ENCODE data around the gene VAV2.

VAV2 gene

DNA sequence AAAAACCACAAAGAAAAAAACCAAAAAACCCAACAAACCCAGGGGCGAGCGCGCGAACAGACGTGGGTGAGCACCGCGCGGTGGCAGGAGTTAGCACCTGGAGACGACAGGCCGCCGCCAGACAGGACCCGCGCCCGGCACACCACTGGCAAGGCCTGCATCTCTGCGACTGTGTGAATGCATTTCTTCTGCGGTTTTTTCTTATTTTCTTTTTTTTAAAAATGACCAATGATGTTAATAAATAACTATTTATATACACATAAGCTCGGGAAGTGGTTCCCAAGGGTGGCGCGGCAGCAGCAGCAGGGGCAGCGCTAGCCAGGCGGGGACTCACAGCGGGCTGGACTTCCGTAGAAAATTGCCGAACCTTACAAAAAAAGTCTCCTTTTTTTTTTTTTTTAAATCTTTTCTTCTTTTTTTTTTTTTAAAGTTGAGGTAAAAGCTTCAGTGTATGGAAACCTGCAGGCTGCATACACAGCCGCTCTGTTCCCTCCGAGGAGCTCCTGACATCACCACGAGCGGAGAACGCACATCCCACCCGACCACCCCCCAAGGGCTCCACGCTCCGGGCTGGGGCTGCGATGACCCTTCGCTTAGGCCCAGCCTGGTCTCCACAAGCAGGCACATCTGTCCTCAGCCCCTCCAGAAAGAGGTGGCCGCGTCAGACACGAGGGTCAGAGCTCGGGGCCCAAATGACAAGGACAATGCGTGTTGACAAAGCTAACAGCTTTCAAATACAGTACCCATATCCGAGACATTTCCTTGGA, 40.5 kb upstream of the VAV2 start:
- Histone ChIP-seq H4K12ac (ENCODE audit: low read depth, low read length) (no peak overlapping the region), H2BK120ac (ENCODE audit: insufficient read depth, low read length, poor library complexity) (no peak overlapping the region), H3K4ac (ENCODE audit: low read depth, low read length) (no peak overlapping the region), H2BK5ac (ENCODE audit: low read depth, low read length, poor library complexity) (no peak overlapping the region), H3K27me3 (ENCODE audit: insufficient read depth, low read length) (no peaks in the 10 kb centered on the region), H3K27ac (ENCODE audit: low read depth, low read length) (no peak overlapping the region), H3K23ac (ENCODE audit: low read length) (no peak overlapping the region), H3K79me1 (ENCODE audit: low read length) (no peaks in the 10 kb centered on the region), H3K79me2 (ENCODE audit: control insufficient read depth, insufficient read depth, low read length, poor library complexity) (no peaks in the 10 kb centered on the region), H3K4me3 (ENCODE audit: low read depth, low read length) (no peak overlapping the region), H2AFZ (ENCODE audit: insufficient read depth, low read length, poor library complexity) (no peak overlapping the region), H2BK12ac (ENCODE audit: low read length) (no peak overlapping the region), H3K18ac (ENCODE audit: low read length) (no peak overlapping the region), H3K9ac (ENCODE audit: low read length) (no peak overlapping the region), H3K36me3 (ENCODE audit: control insufficient read depth in 1 of 2, insufficient read depth in 2 of 2, low read length in 2 of 2) (peaks cover 55 to 60% of the 10 kb centered on the region in 2 experiments), H3K9me3 (ENCODE audit: insufficient read depth, low read depth, low read length) (peaks cover 4% of the 10 kb centered on the region), H3K4me2 (ENCODE audit: low read length) (no peak overlapping the region), H3K14ac (ENCODE audit: low read length) (no peak overlapping the region), H2AK5ac (ENCODE audit: low read length) (no peak overlapping the region), H4K8ac (ENCODE audit: low read depth, low read length) (no peak overlapping the region), H4K91ac (ENCODE audit: low read depth, low read length) (no peak overlapping the region), H3K4me1 (ENCODE audit: control insufficient read depth in 1 of 2, insufficient read depth in 2 of 2, low read length in 2 of 2) (no peaks in the 10 kb centered on the region)
- DNase-seq: no peak
- no CpG with 5 or more reads among the region's 40 CpGs for WGBS (ENCODE audit: extremely low coverage, insufficient coverage, insufficient read length)

- WGBS (ENCODE audit: extremely low coverage, insufficient coverage, insufficient read length): no CpG with 5 or more reads among the region's 14 CpGs
- Histone ChIP-seq H3K4ac (ENCODE audit: low read depth, low read length) (no peak overlapping the region), H4K12ac (ENCODE audit: low read depth, low read length) (no peak overlapping the region), H2AK5ac (ENCODE audit: low read length) (no peak overlapping the region), H3K9me3 (ENCODE audit: insufficient read depth, low read depth, low read length) (peaks cover 4% of the 10 kb centered on the region), H3K36me3 (ENCODE audit: control insufficient read depth in 1 of 2, insufficient read depth in 2 of 2, low read length in 2 of 2) (peaks cover 57 to 60% of the 10 kb centered on the region in 2 experiments), H3K4me3 (ENCODE audit: low read depth, low read length) (no peak overlapping the region), H2BK12ac (ENCODE audit: low read length) (no peak overlapping the region), H3K4me1 (ENCODE audit: control insufficient read depth in 1 of 2, insufficient read depth in 2 of 2, low read length in 2 of 2) (no peaks in the 10 kb centered on the region), H3K23ac (ENCODE audit: low read length) (no peak overlapping the region), H4K91ac (ENCODE audit: low read depth, low read length) (no peak overlapping the region), H2BK5ac (ENCODE audit: low read depth, low read length, poor library complexity) (no peak overlapping the region), H3K27me3 (ENCODE audit: insufficient read depth, low read length) (no peaks in the 10 kb centered on the region), H3K4me2 (ENCODE audit: low read length) (no peak overlapping the region), H4K8ac (ENCODE audit: low read depth, low read length) (no peak overlapping the region), H3K27ac (ENCODE audit: low read depth, low read length) (no peak overlapping the region), H3K79me1 (ENCODE audit: low read length) (no peaks in the 10 kb centered on the region), H2AFZ (ENCODE audit: insufficient read depth, low read length, poor library complexity) (no peak overlapping the region), H3K79me2 (ENCODE audit: control insufficient read depth, insufficient read depth, low read length, poor library complexity) (no peaks in the 10 kb centered on the region), H3K9ac (ENCODE audit: low read length) (no peak overlapping the region), H2BK120ac (ENCODE audit: insufficient read depth, low read length, poor library complexity) (no peak overlapping the region), H3K18ac (ENCODE audit: low read length) (no peak overlapping the region), H3K14ac (ENCODE audit: low read length) (no peak overlapping the region)
- DNase-seq: no peak
Measured at GRCh38 chr9:134031783-134032182, 39.7 kb upstream of the VAV2 start.

DNA sequence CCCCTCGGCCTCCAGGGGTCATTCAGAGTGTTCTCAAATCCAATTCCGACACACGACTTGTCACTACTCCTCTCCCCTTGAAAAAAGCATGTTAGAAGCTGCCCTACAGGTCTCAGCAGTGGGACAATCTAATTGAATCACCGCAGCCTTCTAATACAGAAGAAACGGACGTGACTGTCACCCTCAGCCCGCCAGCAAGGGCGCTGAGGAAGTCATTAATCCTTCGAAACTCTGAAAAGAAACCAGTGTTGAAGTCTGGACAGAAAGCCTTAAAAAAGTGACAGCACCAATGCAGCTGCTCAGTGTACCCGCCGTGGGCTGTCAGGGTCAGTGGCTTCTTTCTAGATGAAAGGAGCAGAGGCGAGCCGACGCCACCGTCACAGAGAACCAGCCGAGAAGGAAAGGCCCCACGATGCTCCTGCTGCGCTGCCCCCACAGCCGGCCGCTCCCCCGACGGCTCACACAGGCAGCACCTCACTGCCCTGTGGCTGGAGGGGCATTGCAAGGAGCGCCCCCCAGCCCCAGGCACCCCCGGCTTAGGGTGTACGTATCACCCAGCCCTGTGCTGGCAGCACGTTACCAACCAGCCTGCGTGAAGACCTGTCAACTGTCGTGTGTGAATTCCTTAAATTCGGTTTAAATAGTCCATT, 38.8 kb upstream of the VAV2 start:
- H2AK5ac ChIP-seq (ENCODE audit: low read length): no peak overlapping the region
- H4K12ac ChIP-seq (ENCODE audit: low read depth, low read length): no peak overlapping the region
- no peak overlapping the region for H3K4me3 ChIP-seq (ENCODE audit: low read depth, low read length)
- DNase-seq: no peak
- no peak overlapping the region for H3K4ac ChIP-seq (ENCODE audit: low read depth, low read length)
- H2AFZ ChIP-seq (ENCODE audit: insufficient read depth, low read length, poor library complexity): no peak overlapping the region
- no peak overlapping the region for H4K91ac ChIP-seq (ENCODE audit: low read depth, low read length)
- H3K36me3 ChIP-seq (ENCODE audit: control insufficient read depth in 1 of 2, insufficient read depth in 2 of 2, low read length in 2 of 2): peaks cover 53 to 54% of the 10 kb centered on the region in 2 experiments
- H3K23ac ChIP-seq (ENCODE audit: low read length): no peak overlapping the region
- H2BK12ac ChIP-seq (ENCODE audit: low read length): no peak overlapping the region
- H3K18ac ChIP-seq (ENCODE audit: low read length): no peak overlapping the region
- H3K4me2 ChIP-seq (ENCODE audit: low read length): no peak overlapping the region
- H3K27ac ChIP-seq (ENCODE audit: low read depth, low read length): no peak overlapping the region
- H4K8ac ChIP-seq (ENCODE audit: low read depth, low read length): no peak overlapping the region
- no peak overlapping the region for H3K14ac ChIP-seq (ENCODE audit: low read length)
- no CpG with 5 or more reads among the region's 29 CpGs for WGBS (ENCODE audit: extremely low coverage, insufficient coverage, insufficient read length)
- no peaks in the 10 kb centered on the region for H3K79me2 ChIP-seq (ENCODE audit: control insufficient read depth, insufficient read depth, low read length, poor library complexity)
- no peaks in the 10 kb centered on the region for H3K27me3 ChIP-seq (ENCODE audit: insufficient read depth, low read length)
- H2BK5ac ChIP-seq (ENCODE audit: low read depth, low read length, poor library complexity): no peak overlapping the region
- no peaks in the 10 kb centered on the region for H3K79me1 ChIP-seq (ENCODE audit: low read length)
- peaks cover 2 to 3% of the 10 kb centered on the region in 2 experiments for H3K4me1 ChIP-seq (ENCODE audit: control insufficient read depth in 1 of 2, insufficient read depth in 2 of 2, low read length in 2 of 2)
- H3K9me3 ChIP-seq (ENCODE audit: insufficient read depth, low read depth, low read length): peaks cover 4% of the 10 kb centered on the region
- H2BK120ac ChIP-seq (ENCODE audit: insufficient read depth, low read length, poor library complexity): no peak overlapping the region
- no peak overlapping the region for H3K9ac ChIP-seq (ENCODE audit: low read length)

GRCh38 chr9:134029248-134030226, 37.4 kb upstream of the VAV2 start:
- no peak overlapping the region for H2AFZ ChIP-seq (ENCODE audit: insufficient read depth, low read length, poor library complexity)
- no peak overlapping the region for H2AK5ac ChIP-seq (ENCODE audit: low read length)
- H3K14ac ChIP-seq (ENCODE audit: low read length): no peak overlapping the region
- no peak overlapping the region for H2BK5ac ChIP-seq (ENCODE audit: low read depth, low read length, poor library complexity)
- peaks cover 2% of the 10 kb centered on the region for H3K79me2 ChIP-seq (ENCODE audit: control insufficient read depth, insufficient read depth, low read length, poor library complexity)
- peaks cover 4 to 5% of the 10 kb centered on the region in 2 experiments for H3K4me1 ChIP-seq (ENCODE audit: control insufficient read depth in 1 of 2, insufficient read depth in 2 of 2, low read length in 2 of 2)
- no peak overlapping the region for H3K27ac ChIP-seq (ENCODE audit: low read depth, low read length)
- WGBS (ENCODE audit: extremely low coverage, insufficient coverage, insufficient read length): no CpG with 5 or more reads among the region's 21 CpGs
- H3K4ac ChIP-seq (ENCODE audit: low read depth, low read length): no peak overlapping the region
- H3K23ac ChIP-seq (ENCODE audit: low read length): no peak overlapping the region
- H3K79me1 ChIP-seq (ENCODE audit: low read length): peaks cover 2% of the 10 kb centered on the region
- H4K8ac ChIP-seq (ENCODE audit: low read depth, low read length): no peak overlapping the region
- no peak overlapping the region for H4K91ac ChIP-seq (ENCODE audit: low read depth, low read length)
- H3K9ac ChIP-seq (ENCODE audit: low read length): no peak overlapping the region
- no peak overlapping the region for H3K4me3 ChIP-seq (ENCODE audit: low read depth, low read length)
- no peak for DNase-seq
- no peaks in the 10 kb centered on the region for H3K27me3 ChIP-seq (ENCODE audit: insufficient read depth, low read length)
- H3K18ac ChIP-seq (ENCODE audit: low read length): no peak overlapping the region
- peaks cover 2% of the 10 kb centered on the region for H3K9me3 ChIP-seq (ENCODE audit: insufficient read depth, low read depth, low read length)
- no peak overlapping the region for H3K4me2 ChIP-seq (ENCODE audit: low read length)
- H4K12ac ChIP-seq (ENCODE audit: low read depth, low read length): no peak overlapping the region
- H3K36me3 ChIP-seq (ENCODE audit: control insufficient read depth in 1 of 2, insufficient read depth in 2 of 2, low read length in 2 of 2): peaks cover 39 to 40% of the 10 kb centered on the region in 2 experiments
- H2BK120ac ChIP-seq (ENCODE audit: insufficient read depth, low read length, poor library complexity): no peak overlapping the region
- no peak overlapping the region for H2BK12ac ChIP-seq (ENCODE audit: low read length)
